Measurements from ENCODE around the gene CSGALNACT2. TPM values are rescaled to one million over a fixed set of nuclear protein-coding genes. Genes with fewer than 3 reads are reported as not detected.

The CSGALNACT2 gene
- polyA plus RNA-seq, 1 of the 3 experiments (the other 2 are of a cell fraction): 11.5 TPM

GRCh38 chr10:43162604-43163003 is 24.4 kb downstream of the CSGALNACT2 start:
- CTCF ChIA-PET: no interaction called here
- H3K27ac ChIP-seq (ENCODE audit: low read depth in 2 of 2, low read length in 1 of 2): no peak overlapping the region
- H3K36me3 ChIP-seq (replicated peaks in 1 of 2; ENCODE audit: control insufficient read depth in 1 of 2, insufficient read depth in 2 of 2, low read length in 1 of 2): peaks cover 33 to 35% of the 10 kb centered on the region in 2 experiments
- DNase-seq: no peak
- no peak overlapping the region for H2AFZ ChIP-seq (ENCODE audit: low read depth)
- no peak for TF ChIP-seq RFX5 (IDR thresholded peaks at IDR 0.05; ENCODE audit: low read length)
- no peak for TF ChIP-seq RAD21 (IDR thresholded peaks at IDR 0.05; ENCODE audit: low read length)
- TF ChIP-seq GATA2 (CRISPR knock-in tag; IDR thresholded peaks at IDR 0.05): no peak
- TF ChIP-seq REST (IDR thresholded peaks at IDR 0.05; ENCODE audit: low read depth, low read length): no peak
- TF ChIP-seq MXI1 (IDR thresholded peaks at IDR 0.05; ENCODE audit: low read depth, low read length): no peak
- TF ChIP-seq FOXJ3 (CRISPR knock-in tag; IDR thresholded peaks at IDR 0.05): no peak
- no peak overlapping the region for H3K4me2 ChIP-seq
- POLR2A ChIA-PET: no interaction called here
- no peak overlapping the region for H3K9ac ChIP-seq
- no peaks in the 10 kb centered on the region for H3K9me2 ChIP-seq
- peaks cover 5% of the 10 kb centered on the region for H3F3A ChIP-seq (replicated peaks; ENCODE audit: insufficient read depth)
- no peak overlapping the region for H3K4me3 ChIP-seq (ENCODE audit: low read depth in 2 of 2, low read length in 1 of 2)
- H3K79me2 ChIP-seq (ENCODE audit: insufficient read depth): peaks cover 16% of the 10 kb centered on the region
- H3K27me3 ChIP-seq (ENCODE audit: insufficient read depth): no peaks in the 10 kb centered on the region
- 93% methylated on average over 1 of the region's 1 CpG for WGBS (ENCODE audit: low lambda C conversion rate)
- no peaks in the 10 kb centered on the region for H4K20me1 ChIP-seq (ENCODE audit: insufficient read depth)
- no peaks in the 10 kb centered on the region for H3K9me3 ChIP-seq
- H3K4me1 ChIP-seq (ENCODE audit: control insufficient read depth in 1 of 2, insufficient read depth in 2 of 2, low read depth in 1 of 2, low read length in 1 of 2): peaks cover 0 to 11% of the 10 kb centered on the region in 2 experiments; a peak in 2 of 4 replicates

DNA sequence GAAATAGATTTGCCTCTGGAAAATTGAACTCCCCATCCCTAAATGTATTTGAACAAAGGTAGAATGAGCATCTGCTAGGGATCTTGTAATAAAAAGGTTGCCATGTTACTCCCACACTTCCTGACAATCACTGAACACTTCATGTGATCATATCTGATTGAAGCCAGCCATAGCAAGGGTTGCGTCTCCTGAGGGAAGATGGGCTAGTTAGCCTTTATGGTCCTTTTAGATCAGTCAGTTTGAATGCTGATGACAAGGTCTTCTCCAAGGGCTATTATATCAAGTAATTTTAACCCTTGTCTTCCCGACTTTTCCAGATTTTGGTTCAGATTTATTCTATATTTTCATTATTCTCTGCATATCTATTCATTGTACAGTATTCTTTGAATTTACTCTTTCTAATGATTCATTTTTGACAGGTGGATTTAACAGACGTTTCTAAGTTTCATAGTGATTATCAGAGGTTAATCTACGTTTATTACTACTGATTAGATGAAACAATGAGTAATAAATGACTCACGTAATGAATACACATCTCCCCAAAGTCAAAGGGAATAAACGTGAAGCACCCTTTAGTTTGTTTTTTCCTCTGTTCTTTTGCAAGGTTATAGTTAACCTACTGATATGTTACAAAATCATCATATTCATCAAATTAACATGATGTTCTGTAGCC is 28.1 kb downstream of the CSGALNACT2 start:
- Histone ChIP-seq H3K4me1 (ENCODE audit: control insufficient read depth in 1 of 2, insufficient read depth in 2 of 2, low read depth in 1 of 2, low read length in 1 of 2) (peaks cover 0 to 11% of the 10 kb centered on the region in 2 experiments; a peak in 2 of 4 replicates), H3K79me2 (ENCODE audit: insufficient read depth) (peaks cover 8% of the 10 kb centered on the region; the same call in 1 of the 2 replicates), H4K20me1 (ENCODE audit: insufficient read depth) (no peaks in the 10 kb centered on the region), H3K4me2 (no peak overlapping the region), H3K27ac (ENCODE audit: low read depth in 2 of 2, low read length in 1 of 2) (no peak overlapping the region), H3K9ac (no peak overlapping the region), H3K36me3 (replicated peaks in 1 of 2; ENCODE audit: control insufficient read depth in 1 of 2, insufficient read depth in 2 of 2, low read length in 1 of 2) (peaks cover 32 to 42% of the 10 kb centered on the region in 2 experiments), H3K9me3 (no peaks in the 10 kb centered on the region), H3K9me2 (no peaks in the 10 kb centered on the region), H3K4me3 (ENCODE audit: low read depth in 2 of 2, low read length in 1 of 2) (no peak overlapping the region), H2AFZ (ENCODE audit: low read depth) (no peak overlapping the region), H3K27me3 (ENCODE audit: insufficient read depth) (no peaks in the 10 kb centered on the region), H3F3A (replicated peaks; ENCODE audit: insufficient read depth) (peaks cover 5% of the 10 kb centered on the region)
- ChIA-PET CTCF (no interaction called here), POLR2A (no interaction called here)
- DNase-seq: no peak
- TF ChIP-seq JUND (IDR thresholded peaks at IDR 0.05) (0 out of 2 replicates have a peak, but pooled peaks have one; percentile 15), FOSL2 (IDR thresholded peaks at IDR 0.05; ENCODE audit: borderline replicate concordance, low read depth) (0 out of 2 replicates have a peak, but pooled peaks have one; percentile 14), FOXJ3 (CRISPR knock-in tag; IDR thresholded peaks at IDR 0.05) (no peak), TEAD4 (IDR thresholded peaks at IDR 0.05; ENCODE audit: borderline replicate concordance, insufficient read depth) (no peak)
- 51% methylated on average over 6 of the region's 6 CpGs for WGBS (ENCODE audit: low lambda C conversion rate)

Measured in SK-N-SH (cell line).